Activated CD4-positive, CD25-positive, alpha-beta regulatory T cell treated with anti-CD3 and anti-CD28 coated beads, Interleukin-2, amount 50 U/mL, for 16 hours (primary cell): Measurements from ENCODE around the gene MRTFA.
"Not testable (repeated sequence)": the region's sequence is repeated elsewhere in the genome, so short reads cannot be mapped to it uniquely, and the experiment has no call there.

Experiments
- DNase-seq: peaks from one replicate; pipeline ENCODE4 v3.0.0-alpha.2; 2020; ENCODE audit warnings: low read depth, low spot score

The MRTFA gene

DNA sequence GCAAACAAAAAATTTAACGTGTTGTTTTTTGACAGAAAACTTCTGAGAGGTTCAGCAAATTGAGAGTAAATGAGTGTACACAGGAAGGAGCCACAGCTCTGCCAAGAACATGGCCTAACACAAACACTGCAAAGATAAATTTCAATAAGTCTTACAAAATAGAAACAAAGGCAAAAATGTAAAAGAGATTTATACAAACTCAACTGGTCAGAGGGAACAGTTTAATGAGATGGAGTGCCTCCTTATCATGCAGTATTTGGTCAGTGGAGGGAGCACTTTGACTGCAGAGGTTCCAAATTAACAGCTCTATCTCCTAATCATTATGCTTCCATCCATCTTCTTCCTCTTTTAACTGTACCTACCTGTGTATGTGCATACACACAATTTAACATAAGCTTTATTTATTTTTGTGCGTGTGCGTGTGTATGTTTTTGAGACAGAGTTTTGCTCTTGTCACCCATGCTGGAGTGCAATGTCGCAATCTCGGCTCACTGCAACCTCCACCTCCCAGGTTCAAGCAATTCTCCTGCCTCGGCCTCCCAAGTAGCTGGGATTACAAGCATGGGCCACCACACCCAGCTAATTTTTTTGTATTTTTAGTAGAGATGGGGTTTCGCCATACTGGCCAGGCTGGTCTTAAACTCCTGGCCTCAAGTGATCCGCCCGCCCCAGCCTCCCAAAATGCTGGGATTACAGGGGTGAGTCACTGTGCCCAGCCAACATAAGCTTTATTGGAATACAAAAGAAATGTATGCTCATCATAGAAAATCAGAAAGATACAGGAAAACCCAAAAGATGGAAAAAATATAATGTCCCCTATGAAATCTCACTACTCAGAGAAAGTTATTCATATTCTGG lies 111.9 kb downstream of the MRTFA start:
- no peak for DNase-seq

DNA sequence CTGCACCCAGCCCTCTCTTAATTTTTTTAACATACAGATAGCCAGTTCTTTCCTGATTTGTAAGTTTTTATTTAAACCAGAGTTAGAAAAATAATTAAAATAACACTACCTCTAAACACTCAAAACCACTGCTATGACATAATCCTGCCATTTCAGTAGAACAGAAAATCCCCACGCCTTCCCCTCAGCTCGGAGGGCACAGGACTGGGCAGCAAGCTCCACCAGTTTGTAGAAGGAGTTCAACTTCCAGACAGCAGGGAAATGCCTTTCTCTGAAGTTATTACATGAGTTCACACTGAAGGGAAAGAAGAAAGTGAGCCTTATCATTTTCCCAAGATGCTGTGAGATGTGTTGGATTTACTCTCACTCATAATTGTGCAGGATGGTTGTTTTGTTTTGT lies 114.4 kb downstream of the MRTFA start:
- no peak for DNase-seq

DNA sequence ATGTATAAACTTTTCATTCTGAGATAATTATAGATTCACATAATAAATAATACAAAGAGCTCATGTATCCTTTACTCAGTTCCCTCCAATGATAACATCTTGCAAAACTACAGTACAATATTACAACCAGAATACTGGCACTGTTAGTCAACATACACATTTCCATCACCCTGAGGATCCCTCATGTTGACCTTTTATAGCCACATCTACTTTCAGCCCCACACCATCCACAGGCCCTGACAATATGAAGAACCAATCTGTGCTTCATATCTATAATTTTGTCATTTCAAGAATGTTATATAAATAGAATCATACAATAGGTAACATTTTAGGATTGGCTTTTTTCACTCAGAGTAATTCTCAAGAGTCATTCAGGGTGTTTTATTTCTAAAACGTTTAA lies 115.5 kb downstream of the MRTFA start:
- no peak for DNase-seq

DNA sequence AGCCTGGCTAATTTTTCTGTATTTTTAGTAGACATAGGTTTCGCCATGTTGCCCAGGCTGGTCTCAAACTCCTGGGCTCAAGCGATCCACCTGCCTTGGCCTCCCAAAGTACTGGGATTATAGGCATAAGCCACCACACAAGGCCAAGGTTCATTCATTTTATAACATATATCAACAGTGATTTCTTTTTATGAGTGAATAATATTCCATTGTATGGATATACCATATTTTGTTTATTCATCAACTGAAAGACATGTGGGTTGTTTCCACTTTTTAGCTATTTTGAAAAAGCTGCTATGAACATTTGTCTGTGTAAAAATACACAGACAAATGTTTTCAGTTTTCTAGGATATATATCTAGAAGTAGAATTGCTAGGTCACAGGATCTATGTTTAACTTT lies 116.0 kb downstream of the MRTFA start:
- no peak for DNase-seq

DNA sequence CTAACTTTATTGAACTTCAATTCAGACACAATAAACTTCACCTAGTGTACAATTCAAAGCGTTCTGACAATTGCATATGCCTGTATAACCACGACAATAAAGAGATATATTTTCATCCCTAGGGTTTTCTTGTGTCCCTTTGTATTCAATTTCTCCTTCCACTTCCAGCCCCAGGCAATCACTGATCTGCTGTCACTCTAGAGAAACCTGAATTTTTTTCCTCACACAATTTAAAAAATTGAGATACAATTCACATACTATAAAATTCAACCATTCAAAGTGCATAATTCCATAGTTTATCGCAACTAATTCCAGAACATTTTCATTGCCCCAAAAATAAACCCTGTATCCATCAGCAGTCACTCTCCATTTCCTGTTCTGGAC lies 116.6 kb downstream of the MRTFA start:
- DNase-seq: no peak

DNA sequence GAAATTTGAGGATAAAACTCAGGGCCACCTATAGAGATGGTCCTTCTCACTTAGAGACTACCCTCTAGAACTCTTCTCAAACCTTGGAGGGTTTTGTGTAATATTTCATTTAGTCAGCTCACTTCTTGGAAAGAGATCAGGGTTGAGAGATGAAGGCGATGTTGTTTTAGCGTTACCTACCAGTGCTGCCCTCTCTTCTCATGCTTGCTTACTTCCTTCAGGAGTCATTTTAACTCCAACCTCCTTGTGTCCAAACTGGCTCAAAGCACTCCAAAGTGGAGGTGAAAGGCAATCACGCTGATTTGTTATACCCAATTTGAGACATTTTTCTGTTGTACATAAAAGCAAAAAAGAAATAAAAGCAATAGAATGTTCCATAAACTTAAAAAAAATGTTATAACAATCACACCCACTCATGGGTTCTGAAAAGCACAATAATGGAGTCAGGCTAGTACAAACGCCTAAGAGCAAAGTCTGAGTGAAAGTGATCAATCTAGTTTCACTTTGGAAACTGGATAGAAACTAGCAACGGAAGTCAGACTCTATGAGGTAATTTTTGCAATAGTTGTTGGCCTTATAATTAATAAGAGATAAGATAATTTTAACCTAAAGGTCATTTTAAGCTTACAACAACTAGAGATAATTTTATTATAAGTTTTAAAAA lies 117.1 kb downstream of the MRTFA start:
- DNase-seq: no peak

DNA sequence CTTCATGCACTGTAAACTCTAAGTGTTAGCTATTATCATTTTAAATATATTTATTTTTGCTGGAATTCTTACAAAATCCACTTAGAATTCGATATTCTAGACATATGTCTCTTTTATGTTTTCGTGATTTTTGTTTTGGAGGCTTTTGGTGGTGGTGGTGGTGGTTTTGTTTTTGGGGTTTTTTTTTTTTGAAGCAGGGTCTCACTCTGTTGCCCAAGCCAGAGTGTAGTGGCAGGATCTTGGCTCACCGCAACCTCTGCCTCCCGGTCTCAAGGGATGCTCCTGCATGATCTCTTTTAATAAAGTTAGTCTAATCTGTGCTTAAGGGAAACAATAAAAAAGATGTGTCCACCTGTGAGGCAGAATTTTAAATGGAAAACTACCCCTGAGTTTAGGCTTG lies 117.7 kb downstream of the MRTFA start:
- DNase-seq: no peak

DNA sequence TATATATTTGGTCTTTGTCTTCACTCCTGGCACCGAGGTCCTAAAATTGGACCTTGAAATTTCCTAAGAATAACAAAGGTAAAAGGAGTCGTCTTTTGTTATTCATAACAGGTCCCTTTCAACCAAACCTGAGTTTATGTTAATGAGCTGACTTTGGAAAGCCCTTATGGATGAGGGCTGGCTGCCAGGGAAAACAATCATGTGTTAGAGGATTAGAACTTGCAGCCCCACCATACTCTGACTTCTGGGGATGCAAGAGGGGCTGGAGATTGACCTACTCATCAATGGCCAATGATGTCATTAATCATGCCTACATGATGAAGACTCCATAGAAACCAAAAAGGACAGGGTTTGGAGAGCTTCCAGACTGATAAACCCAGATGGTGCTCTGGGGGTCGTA lies 118.9 kb downstream of the MRTFA start:
- no peak for DNase-seq

GRCh38 chr22:40516416-40516815 lies 120.1 kb downstream of the MRTFA start:
- no peak for DNase-seq

DNA sequence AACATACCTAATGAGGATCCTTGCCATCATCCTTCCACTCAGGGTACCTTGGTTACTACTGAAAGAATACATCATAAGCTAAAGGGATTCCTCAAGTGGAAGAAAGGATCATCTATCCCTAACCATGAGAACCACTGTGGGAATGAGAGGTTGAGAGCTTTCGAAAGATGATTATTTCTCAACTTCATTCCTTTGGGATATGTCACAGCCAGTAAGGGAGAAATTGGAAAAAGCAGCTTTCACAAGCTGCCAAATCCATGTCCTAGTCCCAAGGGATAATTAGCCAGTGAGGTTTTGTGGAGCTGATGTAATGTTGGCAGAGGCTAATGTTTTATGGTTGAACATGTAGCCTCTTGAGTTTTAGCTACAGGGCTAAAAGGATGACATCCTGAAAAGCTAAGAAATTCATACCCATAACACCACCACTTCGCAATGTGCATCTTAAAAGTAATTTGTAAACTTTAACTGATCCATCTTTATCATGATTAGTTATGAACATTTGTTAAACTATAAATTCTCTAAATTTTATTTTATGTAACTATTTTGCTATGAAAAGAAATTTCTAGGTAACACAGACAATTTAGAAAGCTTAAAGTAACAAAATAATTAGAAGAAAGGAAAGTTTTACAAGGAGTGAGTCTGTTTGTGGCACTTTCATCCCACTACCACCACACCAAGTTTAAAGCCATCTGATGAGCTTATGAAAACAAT lies 123.9 kb downstream of the MRTFA start:
- no peak for DNase-seq

- DNase-seq: no peak
These were observed 124.9 kb downstream of the MRTFA start for GRCh38 chr22:40511604-40512003.

DNA sequence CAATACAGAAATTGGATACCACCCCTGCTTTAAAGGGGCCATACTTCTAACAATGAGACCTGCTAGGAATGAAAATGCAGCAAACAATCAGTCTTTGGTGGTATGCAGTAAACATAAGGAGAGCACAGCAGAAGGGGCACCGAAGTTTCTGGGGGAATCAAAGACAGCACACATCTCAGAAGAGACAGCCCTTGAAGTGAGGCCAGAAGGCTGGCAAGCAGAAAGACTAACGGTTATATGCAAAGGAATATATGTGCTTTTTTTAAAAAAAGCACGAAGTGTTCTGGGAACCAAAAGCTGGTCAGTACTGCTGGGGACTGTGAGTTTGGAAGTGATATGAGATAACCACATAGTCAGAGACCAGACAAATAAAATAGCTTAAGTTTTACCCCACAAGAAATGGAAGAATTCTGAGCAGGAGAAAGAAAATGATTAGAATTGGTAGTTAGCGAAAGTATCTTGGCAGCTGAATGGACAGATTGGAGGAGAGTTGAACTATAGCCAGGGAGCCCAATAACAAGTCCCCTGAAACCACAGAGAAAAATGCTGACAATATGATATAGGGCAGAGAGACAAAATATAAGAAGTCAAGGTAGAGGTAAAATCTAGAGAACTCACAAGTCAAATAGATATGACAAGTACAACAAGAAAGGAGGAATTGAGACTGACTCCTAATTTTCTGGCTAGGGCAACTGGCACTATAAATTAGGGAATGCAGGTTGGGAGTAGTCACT lies 125.7 kb downstream of the MRTFA start:
- no peak for DNase-seq

DNA sequence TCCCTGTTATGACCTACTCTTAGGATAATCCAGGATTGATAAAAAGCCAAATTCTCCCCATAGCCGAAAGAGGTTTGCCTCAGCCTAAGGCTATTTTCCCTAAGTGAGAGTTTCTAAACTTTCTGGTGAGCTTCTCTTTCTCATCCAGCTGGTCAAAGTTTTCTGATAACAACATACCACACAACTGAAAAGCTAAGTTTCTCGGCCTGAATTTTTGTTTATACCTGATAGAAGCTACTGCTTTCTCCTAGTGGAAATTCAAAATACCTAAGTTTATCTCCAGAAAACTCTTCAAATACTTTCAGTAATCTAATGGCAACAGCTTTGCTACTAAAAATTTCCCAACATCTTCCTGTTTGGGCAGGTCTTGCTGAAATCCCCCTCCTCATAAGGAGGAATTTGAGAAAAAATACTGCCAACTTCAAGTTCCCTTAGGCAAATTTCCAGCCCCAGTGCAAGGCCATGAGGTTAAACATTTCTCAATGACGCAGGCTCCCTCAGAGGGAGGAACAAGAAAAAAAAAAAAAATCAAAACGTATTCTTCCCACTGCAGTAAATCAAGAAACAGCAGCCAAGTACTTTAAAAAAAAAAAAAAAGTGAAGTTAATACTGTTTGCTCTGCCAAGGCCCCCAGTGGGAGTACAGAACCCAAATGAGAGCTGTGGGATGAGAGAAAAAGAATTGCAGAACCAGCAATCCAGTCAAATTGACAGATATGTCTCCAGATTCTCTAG lies 127.0 kb downstream of the MRTFA start:
- DNase-seq: no peak

- DNase-seq: not testable (repeated sequence)
These were observed 128.5 kb downstream of the MRTFA start for GRCh38 chr22:40508046-40508445.

- no peak for DNase-seq
These were observed 129.0 kb downstream of the MRTFA start for GRCh38 chr22:40507491-40507890.

GRCh38 chr22:40506762-40507161 lies 129.8 kb downstream of the MRTFA start:
- DNase-seq: no peak

DNA sequence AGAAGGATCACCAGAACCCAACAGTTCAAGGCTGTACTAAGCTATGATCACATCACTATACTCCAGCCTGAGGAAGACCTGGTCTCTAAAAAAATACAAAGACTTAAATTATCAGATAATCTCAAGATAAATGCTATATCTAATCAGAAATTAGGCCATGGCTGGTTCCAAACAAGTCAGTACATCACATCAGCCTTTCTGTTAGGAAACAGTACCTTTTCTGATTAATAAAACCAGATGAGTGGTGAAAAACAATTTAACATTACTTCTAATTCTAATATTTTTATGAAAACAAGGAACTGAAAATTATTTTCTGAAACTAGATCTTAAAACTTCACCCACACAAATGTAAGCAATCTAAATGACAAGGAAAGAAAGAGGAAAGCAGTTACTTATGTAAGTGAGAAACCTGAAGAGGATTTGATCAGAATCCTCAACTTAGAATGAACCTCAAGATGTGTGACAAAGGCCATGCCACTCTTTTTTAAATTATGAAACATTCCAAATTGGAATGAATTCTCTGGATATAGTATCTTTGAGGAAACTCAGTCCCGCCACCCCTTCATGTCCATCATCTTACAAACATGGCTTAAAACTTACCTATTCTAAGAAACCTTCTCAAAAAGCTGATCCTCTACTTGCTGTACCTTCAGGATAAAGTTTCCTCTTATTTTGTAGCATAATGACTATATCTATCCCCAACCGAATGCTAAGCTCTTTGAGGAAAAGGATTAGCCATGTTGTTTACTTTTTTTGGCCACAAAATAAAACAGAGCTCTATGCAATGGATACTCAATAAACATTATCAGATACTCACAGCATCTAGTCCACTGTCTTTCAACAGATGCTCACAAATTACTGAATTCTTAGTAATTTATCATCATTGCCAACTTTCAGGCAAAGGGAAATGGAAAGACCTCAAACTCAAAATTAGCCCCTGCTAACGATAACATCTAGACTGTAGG lies 132.0 kb downstream of the MRTFA start:
- no peak for DNase-seq

- DNase-seq: no peak
These were observed 133.6 kb downstream of the MRTFA start for GRCh38 chr22:40502919-40503318.

GRCh38 chr22:40500465-40500786 lies 136.1 kb downstream of the MRTFA start:
- DNase-seq: not testable (repeated sequence)

DNA sequence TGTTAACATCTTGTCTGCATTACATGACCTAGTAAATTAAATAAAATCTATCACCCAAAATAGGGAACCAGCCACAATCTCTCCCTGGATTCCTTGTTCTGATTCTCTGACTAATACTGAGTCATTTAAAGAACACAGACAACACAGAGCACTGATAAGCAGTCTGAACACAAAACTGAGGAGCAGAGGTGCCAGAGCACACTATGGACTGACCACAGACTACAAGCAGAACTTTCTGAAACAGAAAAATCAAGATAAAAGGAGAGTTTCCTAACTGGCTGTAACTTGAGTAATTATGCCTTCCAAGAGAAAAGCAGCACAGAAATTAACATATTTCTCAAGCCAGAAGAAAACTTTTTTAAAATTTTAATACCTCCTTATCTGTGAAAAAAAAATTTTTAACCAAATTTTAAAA lies 137.3 kb downstream of the MRTFA start:
- no peak for DNase-seq
